AG10803 (cell line): ENCODE measurements around the gene HACD3.

Source experiments
- DNase-seq: peaks from one replicate; pipeline ENCODE4 v3.0.0; 2010; ENCODE audit warnings: low read depth
- H3K4me3 ChIP-seq: 2 replicates; pipeline ENCODE4 v1.5.1; 2011; ENCODE audit warnings: mild to moderate bottlenecking, low read length, control low read depth
- TF ChIP-seq, protein P1 (sequence below): conservative IDR thresholded peaks from 2 replicates; pipeline ENCODE4 v1.5.1; 2011; ENCODE audit warnings: mild to moderate bottlenecking, low read length, control low read depth, inconsistent platforms

The HACD3 gene

DNA sequence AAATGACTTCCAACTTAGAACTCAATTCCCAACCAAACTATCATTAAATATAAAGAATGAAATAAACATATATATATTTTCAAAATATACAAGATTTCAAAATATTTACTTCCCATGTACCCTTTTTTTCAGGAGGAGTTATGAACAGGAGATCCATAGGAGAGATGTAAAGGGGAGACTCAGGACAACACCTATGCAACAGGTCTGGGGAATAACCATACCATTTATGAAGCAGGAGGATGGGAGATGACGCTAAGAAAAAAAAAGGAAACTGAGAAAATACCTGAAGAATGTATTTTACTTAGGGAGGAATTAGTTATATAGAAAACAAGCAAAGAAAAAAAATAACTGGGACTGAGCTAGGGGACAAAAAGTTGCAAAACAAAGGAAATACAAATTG is 56.8 kb downstream of the HACD3 start:
- no peak overlapping the region for H3K4me3 ChIP-seq
- TF ChIP-seq, protein P1, sequence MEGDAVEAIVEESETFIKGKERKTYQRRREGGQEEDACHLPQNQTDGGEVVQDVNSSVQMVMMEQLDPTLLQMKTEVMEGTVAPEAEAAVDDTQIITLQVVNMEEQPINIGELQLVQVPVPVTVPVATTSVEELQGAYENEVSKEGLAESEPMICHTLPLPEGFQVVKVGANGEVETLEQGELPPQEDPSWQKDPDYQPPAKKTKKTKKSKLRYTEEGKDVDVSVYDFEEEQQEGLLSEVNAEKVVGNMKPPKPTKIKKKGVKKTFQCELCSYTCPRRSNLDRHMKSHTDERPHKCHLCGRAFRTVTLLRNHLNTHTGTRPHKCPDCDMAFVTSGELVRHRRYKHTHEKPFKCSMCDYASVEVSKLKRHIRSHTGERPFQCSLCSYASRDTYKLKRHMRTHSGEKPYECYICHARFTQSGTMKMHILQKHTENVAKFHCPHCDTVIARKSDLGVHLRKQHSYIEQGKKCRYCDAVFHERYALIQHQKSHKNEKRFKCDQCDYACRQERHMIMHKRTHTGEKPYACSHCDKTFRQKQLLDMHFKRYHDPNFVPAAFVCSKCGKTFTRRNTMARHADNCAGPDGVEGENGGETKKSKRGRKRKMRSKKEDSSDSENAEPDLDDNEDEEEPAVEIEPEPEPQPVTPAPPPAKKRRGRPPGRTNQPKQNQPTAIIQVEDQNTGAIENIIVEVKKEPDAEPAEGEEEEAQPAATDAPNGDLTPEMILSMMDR, result no peak
- no peak for DNase-seq

GRCh38 chr15:65595960-65596359 is 65.7 kb downstream of the HACD3 start:
- no peak overlapping the region for H3K4me3 ChIP-seq
- TF ChIP-seq, protein P1, result peak; percentile 32
- no peak for DNase-seq

DNA sequence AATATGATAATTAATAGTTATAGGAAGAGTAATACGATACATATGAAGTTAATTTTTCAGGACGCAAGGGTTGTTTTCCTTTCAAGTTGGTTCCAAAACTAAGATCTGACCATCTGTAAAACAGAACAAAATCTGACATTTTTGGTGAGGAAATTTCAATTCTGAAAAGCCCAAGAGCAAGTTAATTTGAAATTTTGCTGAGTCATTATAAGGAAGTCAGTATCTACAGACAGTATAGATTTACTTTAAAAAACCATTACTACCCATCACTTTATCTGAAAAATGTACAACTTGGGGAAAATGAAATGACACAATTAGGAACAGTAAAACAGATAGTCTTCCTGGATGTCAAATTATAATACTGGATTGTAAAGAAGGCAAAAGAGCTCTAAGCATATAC is 68.2 kb downstream of the HACD3 start:
- no peak for DNase-seq
- TF ChIP-seq, protein P1, result no peak
- H3K4me3 ChIP-seq, result no peak overlapping the region

DNA sequence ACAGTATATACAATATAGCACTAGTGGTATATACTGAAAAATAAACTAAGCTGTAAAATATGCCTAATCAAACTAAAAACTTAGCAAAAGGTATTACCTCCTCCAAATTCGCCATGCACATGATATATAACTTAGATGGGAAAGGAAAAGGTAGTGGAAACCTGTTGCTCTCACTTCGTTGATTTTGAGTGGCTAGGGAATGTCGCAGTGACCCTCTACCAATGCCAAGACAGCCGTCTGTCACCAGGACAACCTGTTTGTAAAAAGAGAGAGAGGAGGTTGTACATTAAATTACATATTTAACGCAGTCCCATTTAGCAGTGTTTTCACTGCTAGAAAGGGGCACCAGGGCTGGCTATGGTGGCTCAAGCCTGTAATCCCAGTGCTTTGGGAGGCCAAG is 69.4 kb downstream of the HACD3 start:
- DNase-seq, result no peak
- TF ChIP-seq, protein P1, result no peak
- H3K4me3 ChIP-seq, result no peak overlapping the region

GRCh38 chr15:65603134-65603533 is 72.9 kb downstream of the HACD3 start:
- no peak overlapping the region for H3K4me3 ChIP-seq
- TF ChIP-seq, protein P1, result no peak
- DNase-seq, result no peak

DNA sequence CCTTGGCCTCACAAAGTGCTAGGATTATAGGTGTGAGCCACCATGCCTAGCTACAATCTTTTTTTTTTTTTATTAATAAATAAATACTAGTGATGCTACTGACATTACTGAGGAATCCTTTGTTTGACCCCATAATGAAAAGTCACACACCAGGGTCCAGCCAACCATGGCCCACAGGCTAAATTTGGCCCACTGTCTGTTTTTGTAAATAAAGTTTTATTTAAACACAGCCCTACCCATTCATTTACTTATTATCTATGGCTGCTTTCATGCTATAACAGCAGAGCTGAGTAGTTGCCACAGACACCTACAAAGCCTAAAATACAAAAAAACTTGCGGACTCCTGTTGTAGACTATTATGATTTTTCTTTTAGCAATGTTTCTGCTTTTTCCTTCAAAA is 73.3 kb downstream of the HACD3 start:
- H3K4me3 ChIP-seq, result no peak overlapping the region
- TF ChIP-seq, protein P1, result no peak
- no peak for DNase-seq

DNA sequence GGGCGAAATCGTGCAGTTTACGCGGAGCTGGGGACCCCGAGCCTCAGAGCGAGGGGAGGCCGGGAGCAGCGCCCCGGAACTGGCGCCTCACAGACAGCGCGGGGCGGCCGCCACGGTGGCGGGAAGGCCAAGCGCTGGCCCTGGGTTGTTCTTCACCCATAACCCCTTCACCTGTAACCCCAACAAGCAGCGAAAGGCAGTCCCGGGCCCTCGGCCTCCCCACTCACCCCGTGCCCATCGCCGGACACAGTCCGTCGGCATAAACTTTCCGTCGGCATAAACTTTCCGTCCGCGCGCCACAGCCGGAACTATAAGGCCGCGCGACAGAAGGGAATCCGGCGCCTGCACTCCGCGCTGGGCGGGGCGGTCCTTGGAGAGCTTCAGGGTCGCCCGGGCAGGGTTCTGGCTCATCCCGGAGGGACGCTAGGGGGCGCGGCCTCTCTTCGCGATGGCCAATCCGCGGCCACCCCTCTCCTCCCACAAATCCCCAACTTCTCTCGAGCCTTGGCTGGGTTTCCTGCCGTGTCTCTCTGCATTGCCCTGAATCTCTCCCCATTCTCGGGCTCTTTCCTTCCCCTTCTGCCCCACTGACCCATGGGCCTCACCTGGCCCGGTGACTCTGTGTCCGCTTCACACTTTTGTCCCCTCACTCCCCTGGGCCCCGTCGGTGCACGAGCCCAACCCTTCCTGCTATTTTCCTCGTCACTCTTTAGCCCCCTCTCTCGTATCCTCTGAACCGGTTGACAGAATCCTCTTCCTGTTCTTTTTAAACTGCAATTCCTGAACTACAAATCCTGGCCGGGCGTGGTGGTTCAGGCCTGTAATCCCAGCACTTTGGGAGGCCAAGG is 80.8 kb downstream of the HACD3 start, which contains the start of gene INTS14:
INTS14 (minus strand) TSS at position 261 of the 848 bp plus-strand sequence. CDS start 3,751 bp downstream, outside the sequence.
- DNase-seq, result peak; percentile 97
- H3K4me3 ChIP-seq, result peak within 1 kb of the TSS; percentile 82
- TF ChIP-seq, protein P1, result peak; percentile 43
